ENCODE results near the gene MAN1C1. TPM values are rescaled to one million over a fixed set of nuclear protein-coding genes. Genes with fewer than 3 reads are reported as not detected.

Gene MAN1C1
- polyA plus RNA-seq, 1 of the 3 experiments (the other 2 are of a cell fraction): 0.20 TPM

GRCh38 chr1:25757846-25758185 is 141.2 kb downstream of the MAN1C1 start:
- POLR2A ChIA-PET: interaction anchor here (1.3 to 1.4 kb wide), 2 partner anchors 30 to 50 kb away, joined by 3 read pairs; no protein-coding TSS in a partner anchor
- TF ChIP-seq RFX5 (IDR thresholded peaks at IDR 0.05; ENCODE audit: low read length) (no peak), RCOR1 (IDR thresholded peaks at IDR 0.05; ENCODE audit: low read length) (no peak), SMC3 (IDR thresholded peaks at IDR 0.05; ENCODE audit: low read depth, low read length) (no peak), TCF12 (IDR thresholded peaks at IDR 0.05) (no peak), SIN3A (IDR thresholded peaks at IDR 0.05; ENCODE audit: borderline replicate concordance, low read depth, low read length) (no peak), ZBTB33 (IDR thresholded peaks at IDR 0.05; ENCODE audit: borderline replicate concordance, low read depth) (no peak), MEF2A (IDR thresholded peaks at IDR 0.05; ENCODE audit: borderline replicate concordance, low read depth) (no peak), FOSL2 (IDR thresholded peaks at IDR 0.05; ENCODE audit: borderline replicate concordance, low read depth) (no peak), GABPA (IDR thresholded peaks at IDR 0.05; ENCODE audit: low read depth) (no peak), USF2 (IDR thresholded peaks at IDR 0.05; ENCODE audit: borderline replicate concordance, low read depth, low read length) (no peak), REST (IDR thresholded peaks at IDR 0.05; ENCODE audit: low read depth, low read length) (no peak), POLR2AphosphoS5 (IDR thresholded peaks at IDR 0.05; ENCODE audit: low read depth, low read length) (no peak), GATA2 (CRISPR knock-in tag; IDR thresholded peaks at IDR 0.05) (no peak), FOXJ3 (CRISPR knock-in tag; IDR thresholded peaks at IDR 0.05) (no peak), NRF1 (IDR thresholded peaks at IDR 0.05; ENCODE audit: low read depth, low read length) (no peak), ELF1 (IDR thresholded peaks at IDR 0.05) (no peak), EP300 (IDR thresholded peaks at IDR 0.05; ENCODE audit: borderline replicate concordance in 1 of 2, low read depth in 1 of 2, low read length in 1 of 2) (no peak), CHD2 (IDR thresholded peaks at IDR 0.05; ENCODE audit: low read length, partially characterized antibody) (no peak), FOXM1 (IDR thresholded peaks at IDR 0.05; ENCODE audit: low read depth) (no peak)
- Histone ChIP-seq H3K79me2 (ENCODE audit: insufficient read depth) (no peaks in the 10 kb centered on the region), H2AFZ (ENCODE audit: low read depth) (no peak overlapping the region), H4K20me1 (ENCODE audit: insufficient read depth) (no peaks in the 10 kb centered on the region), H3K4me1 (ENCODE audit: control insufficient read depth in 1 of 2, insufficient read depth in 2 of 2, low read depth in 1 of 2, low read length in 1 of 2) (peaks cover 0 to 23% of the 10 kb centered on the region in 2 experiments; a peak in 1 of 4 replicates), H3F3A (replicated peaks; ENCODE audit: insufficient read depth) (no peaks in the 10 kb centered on the region), H3K4me2 (no peak overlapping the region), H3K27ac (ENCODE audit: low read depth in 2 of 2, low read length in 1 of 2) (no peak overlapping the region), H3K36me3 (replicated peaks in 1 of 2; ENCODE audit: control insufficient read depth in 1 of 2, insufficient read depth in 2 of 2, low read length in 1 of 2) (no peaks in the 10 kb centered on the region), H3K4me3 (ENCODE audit: low read depth in 2 of 2, low read length in 1 of 2) (no peak overlapping the region), H3K9me2 (no peaks in the 10 kb centered on the region), H3K9ac (no peak overlapping the region), H3K27me3 (ENCODE audit: insufficient read depth) (peaks cover 5% of the 10 kb centered on the region), H3K9me3 (no peaks in the 10 kb centered on the region)
- CTCF ChIA-PET: interaction anchor here (1.3 kb wide), 1 partner anchor 139 kb away, joined by 4 read pairs; no protein-coding TSS in a partner anchor
- DNase-seq: no peak
- WGBS (ENCODE audit: low lambda C conversion rate): 55% methylated on average over 3 of the region's 5 CpGs
